GM12891 (cell line): ENCODE results near the gene EXOSC2.

Experiments
- POLR2A ChIP-seq: IDR thresholded peaks from 2 replicates; pipeline ENCODE4 v1.6.1; 2011; ENCODE audit warnings: low read depth, low read length, control low read depth
- POLR2AphosphoS5 ChIP-seq: IDR thresholded peaks from 2 replicates; pipeline ENCODE4 v1.6.1; 2011; ENCODE audit warnings: low read depth, low read length, control low read depth
- POU2F2 ChIP-seq: IDR thresholded peaks from 2 replicates; pipeline ENCODE4 v1.6.1; 2011; ENCODE audit warnings: low read depth, mild to moderate bottlenecking, control low read depth, low read length, moderate library complexity
- SPI1 ChIP-seq: IDR thresholded peaks from 2 replicates; pipeline ENCODE4 v1.6.1; 2011; ENCODE audit warnings: low read depth, low read length, control low read depth
- TAF1 ChIP-seq: IDR thresholded peaks from 2 replicates; pipeline ENCODE4 v1.6.1; 2011; ENCODE audit warnings: low read depth, low read length, control low read depth

DNA sequence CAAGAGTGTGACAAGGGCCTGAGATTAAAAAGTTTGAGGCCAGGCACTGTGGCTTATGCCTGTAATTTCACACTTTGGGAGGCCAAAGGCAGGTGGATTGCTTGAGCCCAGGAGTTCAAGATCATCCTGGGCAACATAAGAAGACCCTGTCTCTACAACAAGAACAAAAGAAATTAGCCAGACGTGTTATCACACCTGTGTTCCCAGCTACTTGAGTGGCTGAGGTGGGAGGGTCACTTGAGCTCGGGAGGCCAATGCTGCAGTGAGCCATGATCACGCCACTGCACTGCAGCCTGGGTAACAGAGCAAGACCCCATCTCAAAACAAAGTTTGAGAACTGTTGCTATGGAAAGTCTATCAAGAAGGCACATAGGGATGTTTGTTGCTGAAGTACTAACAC, 25.0 kb downstream of the EXOSC2 start:
- no peak for TF ChIP-seq POLR2A
- no peak for TF ChIP-seq POLR2AphosphoS5
- no peak for TF ChIP-seq TAF1
- no peak for TF ChIP-seq SPI1
- no peak for TF ChIP-seq POU2F2
